Lower leg skin (tissue), 4 donors: ENCODE results near the gene NCOA4. TPM values are rescaled to one million over a fixed set of nuclear protein-coding genes. Genes with fewer than 3 reads are reported as not detected.

Experiments used
- DNase-seq, 2 donors: peaks; one replicate each; pipeline ENCODE4 v3.0.0-alpha.2; 2019; ENCODE audit warnings: low spot score in 2 of 2
- H3K4me3 ChIP-seq: fragments of 200-600 bp; sonication (generic); 2 replicates; pipeline ENCODE4 v1.5.1; 2017; ENCODE audit warnings: mild to moderate bottlenecking, low read depth; ENCODE audit not compliant: poor library complexity, severe bottlenecking
- CTCF ChIP-seq, 3 donors: fragments of 450-650 bp; IDR thresholded peaks; one replicate each; pipeline ENCODE4 v1.5.1; 2016; ENCODE audit warnings: antibody characterized with exemption in 3 of 3, mild to moderate bottlenecking in 3 of 3, moderate library complexity in 2 of 3
- POLR2A ChIP-seq, 2 donors: fragments of 450-650 bp; IDR thresholded peaks; one replicate each; pipeline ENCODE4 v1.6.1; 2016 to 2017; ENCODE audit warnings: antibody characterized with exemption in 2 of 2, mild to moderate bottlenecking in 1 of 2, moderate library complexity in 1 of 2
- WGBS, 2 donors: methylation state at CpG; one replicate each; pipeline ENCODE4 v1.1.5; 2018; 5-methylcytosine and 5-hydroxymethylcytosine counted together
- intact Hi-C: fragments of 100-400 bp; cut with DNase I; formaldehyde crosslinking; loops from one replicate; pipeline ENCODE4 v1.15.0; 2023; ENCODE audit warnings: low total_unique reads
- total RNA-seq, 4 donors: library from RNA; depleted of rRNA; stranded (reverse); fragments of >200 nt; gene quantifications; one replicate each; pipeline ENCODE4 v1.1.0, GENCODE V29; 2016

The NCOA4 gene
- total RNA-seq, 4 donors from 2014 or later, result 108 to 176 (median 145) TPM

GRCh38 chr10:46074196-46074946 is 43.9 kb upstream of the NCOA4 start:
- TF ChIP-seq CTCF (IDR thresholded peaks at IDR 0.05), result no peak
- TF ChIP-seq POLR2A (IDR thresholded peaks at IDR 0.05), result no peak
- no peak for DNase-seq
- intact Hi-C loops, result no loop called here
- 53 to 65% methylated on average over 4 of the region's 4 CpGs for WGBS, 2 donors
- H3K4me3 ChIP-seq, result no peak overlapping the region

- 86 to 94% methylated on average over 1 of the region's 1 CpG for WGBS, 2 donors
- H3K4me3 ChIP-seq, result no peak overlapping the region
- TF ChIP-seq POLR2A (IDR thresholded peaks at IDR 0.05) (no peak), CTCF (IDR thresholded peaks at IDR 0.05) (no peak)
- intact Hi-C loops, result no loop called here
- no peak for DNase-seq
Measured at GRCh38 chr10:46073564-46073963, 43.1 kb upstream of the NCOA4 start.

GRCh38 chr10:46070749-46071148 is 40.3 kb upstream of the NCOA4 start:
- H3K4me3 ChIP-seq, result no peak overlapping the region
- no peak for DNase-seq
- intact Hi-C loops, result no loop called here
- 42 to 59% methylated on average over 6 of the region's 6 CpGs for WGBS, 2 donors
- TF ChIP-seq POLR2A (IDR thresholded peaks at IDR 0.05) (no peak), CTCF (IDR thresholded peaks at IDR 0.05) (no peak)

GRCh38 chr10:46069771-46070463 is 39.5 kb upstream of the NCOA4 start:
- TF ChIP-seq CTCF (IDR thresholded peaks at IDR 0.05), result no peak
- TF ChIP-seq POLR2A (IDR thresholded peaks at IDR 0.05), result no peak
- intact Hi-C loops, result no loop called here
- DNase-seq, result no peak
- H3K4me3 ChIP-seq, result no peak overlapping the region
- 68 to 74% methylated on average over 6 of the region's 6 CpGs for WGBS, 2 donors

- TF ChIP-seq CTCF (IDR thresholded peaks at IDR 0.05) (no peak), POLR2A (IDR thresholded peaks at IDR 0.05) (no peak)
- no peak overlapping the region for H3K4me3 ChIP-seq
- WGBS, 2 donors, result 67 to 90% methylated on average over 2 of the region's 2 CpGs
- intact Hi-C loops, result no loop called here
- DNase-seq, result no peak
Measured at GRCh38 chr10:46068905-46069304, 38.5 kb upstream of the NCOA4 start.
